Osteoblast (primary cell): ENCODE data around the gene DIAPH3. TPM values are rescaled to one million over a fixed set of nuclear protein-coding genes. Genes with fewer than 3 reads are reported as not detected.
"Not testable (repeated sequence)": the region's sequence is repeated elsewhere in the genome, so short reads cannot be mapped to it uniquely, and the experiment has no call there.

Experiments used
- DNase-seq: peaks from one replicate; pipeline ENCODE4 v3.0.0; 2011; ENCODE audit warnings: low spot score, mixed read lengths; ENCODE audit not compliant: insufficient read length; ENCODE audit errors: missing footprints
- H2AFZ ChIP-seq: 2 replicates; pipeline ENCODE4 v1.6.0; 2011; ENCODE audit warnings: mild to moderate bottlenecking, low read length
- H3K27ac ChIP-seq: 2 replicates; pipeline ENCODE4 v1.5.1; 2011; ENCODE audit warnings: mild to moderate bottlenecking, low read depth, low read length, moderate library complexity
- H3K27me3 ChIP-seq: 2 replicates; pipeline ENCODE4 v1.6.0; 2012; ENCODE audit warnings: mild to moderate bottlenecking, control low read depth, inconsistent platforms, low read length, moderate library complexity; ENCODE audit not compliant: insufficient read depth
- H3K36me3 ChIP-seq: 2 replicates; pipeline ENCODE4 v1.5.1; 2011; ENCODE audit warnings: mild to moderate bottlenecking, low read length, control low read depth, moderate library complexity; ENCODE audit not compliant: insufficient read depth
- H3K4me1 ChIP-seq: 2 replicates; pipeline ENCODE4 v1.5.1; 2011; ENCODE audit warnings: mild to moderate bottlenecking, low read length, control low read depth, moderate library complexity; ENCODE audit not compliant: insufficient read depth
- H3K4me2 ChIP-seq: 2 replicates; pipeline ENCODE4 v1.6.0; 2011; ENCODE audit warnings: mild to moderate bottlenecking, low read length; ENCODE audit not compliant: insufficient read depth
- H3K4me3 ChIP-seq: fragments of 200-600 bp; sonication (generic); 3 replicates; pipeline ENCODE4 v1.5.1; 2012; ENCODE audit warnings: mild to moderate bottlenecking, low read length, inconsistent platforms; ENCODE audit not compliant: insufficient read depth
- H3K79me2 ChIP-seq: 2 replicates; pipeline ENCODE4 v1.6.0; 2012; ENCODE audit warnings: mild to moderate bottlenecking, low read length, control low read depth, inconsistent platforms; ENCODE audit not compliant: insufficient read depth
- H3K9me3 ChIP-seq: 2 replicates; pipeline ENCODE4 v1.5.1; 2011; ENCODE audit warnings: low read depth, low read length, control low read depth
- H4K20me1 ChIP-seq: 2 replicates; pipeline ENCODE4 v1.6.0; 2012; ENCODE audit warnings: mild to moderate bottlenecking, low read length, control low read depth; ENCODE audit not compliant: insufficient read depth
- CTCF ChIP-seq: IDR thresholded peaks from 2 replicates; pipeline ENCODE4 v1.5.1; 2011; ENCODE audit warnings: mild to moderate bottlenecking, low read depth, low read length, moderate library complexity; ENCODE audit errors: extremely low read depth
- total RNA-seq: library from RNA; depleted of rRNA; stranded (reverse); fragments of >200 nt; gene quantifications from 2 replicates; pipeline ENCODE4 v1.2.3, GENCODE V29; 2012

DIAPH3 gene
- total RNA-seq, 1 donor, result 8.3 TPM

GRCh38 chr13:60066226-60066625 is 97.5 kb downstream of the DIAPH3 start:
- TF ChIP-seq CTCF, result no peak
- Histone ChIP-seq H3K4me1 (no peaks in the 10 kb centered on the region), H3K27me3 (no peaks in the 10 kb centered on the region), H3K9me3 (no peaks in the 10 kb centered on the region), H3K27ac (no peak overlapping the region), H2AFZ (no peak overlapping the region), H3K79me2 (no peaks in the 10 kb centered on the region), H3K4me2 (no peak overlapping the region), H3K36me3 (no peaks in the 10 kb centered on the region), H4K20me1 (no peaks in the 10 kb centered on the region), H3K4me3 (no peak overlapping the region)
- no peak for DNase-seq

GRCh38 chr13:60062502-60062901 is 101.2 kb downstream of the DIAPH3 start:
- Histone ChIP-seq H3K9me3 (no peaks in the 10 kb centered on the region), H3K79me2 (peaks cover 5% of the 10 kb centered on the region), H3K4me3 (no peak overlapping the region), H3K4me1 (no peaks in the 10 kb centered on the region), H3K27me3 (no peaks in the 10 kb centered on the region), H2AFZ (no peak overlapping the region), H3K4me2 (no peak overlapping the region), H3K27ac (no peak overlapping the region), H4K20me1 (no peaks in the 10 kb centered on the region), H3K36me3 (no peaks in the 10 kb centered on the region)
- DNase-seq, result no peak
- TF ChIP-seq CTCF, result no peak

GRCh38 chr13:60061737-60062136 is 102.0 kb downstream of the DIAPH3 start:
- peaks cover 10% of the 10 kb centered on the region for H3K79me2 ChIP-seq
- no peak overlapping the region for H3K4me3 ChIP-seq
- no peak overlapping the region for H2AFZ ChIP-seq
- H3K9me3 ChIP-seq, result no peaks in the 10 kb centered on the region
- no peaks in the 10 kb centered on the region for H3K27me3 ChIP-seq
- H4K20me1 ChIP-seq, result no peaks in the 10 kb centered on the region
- H3K4me2 ChIP-seq, result no peak overlapping the region
- DNase-seq, result no peak
- no peak overlapping the region for H3K27ac ChIP-seq
- no peak for TF ChIP-seq CTCF
- H3K36me3 ChIP-seq, result no peaks in the 10 kb centered on the region
- no peaks in the 10 kb centered on the region for H3K4me1 ChIP-seq

- no peak overlapping the region for H3K4me2 ChIP-seq
- H3K9me3 ChIP-seq, result no peaks in the 10 kb centered on the region
- no peaks in the 10 kb centered on the region for H3K36me3 ChIP-seq
- no peaks in the 10 kb centered on the region for H3K27me3 ChIP-seq
- no peak overlapping the region for H2AFZ ChIP-seq
- H3K79me2 ChIP-seq, result peaks cover 11% of the 10 kb centered on the region
- no peak overlapping the region for H3K27ac ChIP-seq
- DNase-seq, result peak; percentile 3
- TF ChIP-seq CTCF, result no peak
- no peaks in the 10 kb centered on the region for H3K4me1 ChIP-seq
- no peaks in the 10 kb centered on the region for H4K20me1 ChIP-seq
- no peak overlapping the region for H3K4me3 ChIP-seq
These were observed 111.9 kb downstream of the DIAPH3 start for GRCh38 chr13:60051754-60052285.

GRCh38 chr13:60048353-60048752 is 115.4 kb downstream of the DIAPH3 start:
- not testable (repeated sequence) for H3K4me3 ChIP-seq, H3K79me2 ChIP-seq, H3K4me2 ChIP-seq, H3K36me3 ChIP-seq, DNase-seq, H4K20me1 ChIP-seq, H3K27ac ChIP-seq, H3K27me3 ChIP-seq, H3K4me1 ChIP-seq, H3K9me3 ChIP-seq, H2AFZ ChIP-seq
